Peyer's patch (tissue), 4 donors: Measurements from ENCODE around the gene APAF1.

ENCODE experiments used
- CTCF ChIP-seq, 6 experiments: fragments of 450-650 bp in 4 of 6; fragments of 200-600 bp in 2 of 6; sonication (generic) in 1 of 6; IDR thresholded peaks; one replicate each; pipeline ENCODE4 v1.5.1; 2017 to 2019; ENCODE audit warnings: antibody characterized with exemption in 6 of 6, mild to moderate bottlenecking in 3 of 6, moderate library complexity in 1 of 6
- POLR2A ChIP-seq, 2 donors: fragments of 450-650 bp; IDR thresholded peaks; one replicate each; pipeline ENCODE4 v1.5.1; 2017; ENCODE audit warnings: antibody characterized with exemption in 2 of 2, mild to moderate bottlenecking in 2 of 2, moderate library complexity in 2 of 2

GRCh38 chr12:98751580-98752115 is 106.6 kb downstream of the APAF1 start:
- TF ChIP-seq CTCF (IDR thresholded peaks at IDR 0.05) (no peak), POLR2A (IDR thresholded peaks at IDR 0.05) (no peak)
